ENCODE data around the gene UBE4B.

The UBE4B gene

GRCh38 chr1:10132316-10132715, 99.6 kb downstream of the UBE4B start:
- no peak overlapping the region for H3K4me2 ChIP-seq (ENCODE audit: low read length)
- H3K4me1 ChIP-seq (ENCODE audit: low read length): no peaks in the 10 kb centered on the region
- no peaks in the 10 kb centered on the region for H4K20me1 ChIP-seq (ENCODE audit: insufficient read depth, low read length)
- H3K27ac ChIP-seq (ENCODE audit: low read length): no peak overlapping the region
- no peak overlapping the region for H2AFZ ChIP-seq (ENCODE audit: low read depth, low read length)
- no peaks in the 10 kb centered on the region for H3K9me3 ChIP-seq (ENCODE audit: insufficient read depth, low read length)
- no peak overlapping the region for H3K9ac ChIP-seq (ENCODE audit: low read length)
- TF ChIP-seq CTCF (IDR thresholded peaks at IDR 0.05; ENCODE audit: low read depth, low read length) (no peak), EZH2phosphoT487 (IDR thresholded peaks at IDR 0.05; ENCODE audit: low read depth) (no peak)
- H3K4me3 ChIP-seq (ENCODE audit: low read length): no peak overlapping the region
- no peaks in the 10 kb centered on the region for H3K27me3 ChIP-seq (ENCODE audit: low read depth, low read length)
- H3K36me3 ChIP-seq (replicated peaks; ENCODE audit: low read depth, low read length): peaks cover 2% of the 10 kb centered on the region
- H3K79me2 ChIP-seq (ENCODE audit: low read length): no peaks in the 10 kb centered on the region

- Histone ChIP-seq H3K9ac (ENCODE audit: low read length) (no peak overlapping the region), H3K79me2 (ENCODE audit: low read length) (no peaks in the 10 kb centered on the region), H4K20me1 (ENCODE audit: insufficient read depth, low read length) (no peaks in the 10 kb centered on the region), H3K27me3 (ENCODE audit: low read depth, low read length) (no peaks in the 10 kb centered on the region), H3K4me3 (ENCODE audit: low read length) (no peak overlapping the region), H3K27ac (ENCODE audit: low read length) (no peak overlapping the region), H3K9me3 (ENCODE audit: insufficient read depth, low read length) (no peaks in the 10 kb centered on the region), H3K36me3 (replicated peaks; ENCODE audit: low read depth, low read length) (peaks cover 2% of the 10 kb centered on the region), H3K4me2 (ENCODE audit: low read length) (no peak overlapping the region), H3K4me1 (ENCODE audit: low read length) (no peaks in the 10 kb centered on the region), H2AFZ (ENCODE audit: low read depth, low read length) (no peak overlapping the region)
- TF ChIP-seq EZH2phosphoT487 (IDR thresholded peaks at IDR 0.05; ENCODE audit: low read depth): no peak
- no peak for TF ChIP-seq CTCF (IDR thresholded peaks at IDR 0.05; ENCODE audit: low read depth, low read length)
Observed at GRCh38 chr1:10132852-10133251, 100.1 kb downstream of the UBE4B start.

- H3K36me3 ChIP-seq (replicated peaks; ENCODE audit: low read depth, low read length): no peaks in the 10 kb centered on the region
- no peak overlapping the region for H3K9ac ChIP-seq (ENCODE audit: low read length)
- no peaks in the 10 kb centered on the region for H3K79me2 ChIP-seq (ENCODE audit: low read length)
- H3K4me1 ChIP-seq (ENCODE audit: low read length): no peaks in the 10 kb centered on the region
- H3K4me3 ChIP-seq (ENCODE audit: low read length): no peak overlapping the region
- no peak overlapping the region for H2AFZ ChIP-seq (ENCODE audit: low read depth, low read length)
- H3K27me3 ChIP-seq (ENCODE audit: low read depth, low read length): no peaks in the 10 kb centered on the region
- no peak overlapping the region for H3K4me2 ChIP-seq (ENCODE audit: low read length)
- no peak overlapping the region for H3K27ac ChIP-seq (ENCODE audit: low read length)
- H3K9me3 ChIP-seq (ENCODE audit: insufficient read depth, low read length): no peaks in the 10 kb centered on the region
- TF ChIP-seq CTCF (IDR thresholded peaks at IDR 0.05; ENCODE audit: low read depth, low read length) (no peak), EZH2phosphoT487 (IDR thresholded peaks at IDR 0.05; ENCODE audit: low read depth) (no peak)
- no peaks in the 10 kb centered on the region for H4K20me1 ChIP-seq (ENCODE audit: insufficient read depth, low read length)
Observed at GRCh38 chr1:10140981-10141380, 108.2 kb downstream of the UBE4B start.

- H3K9ac ChIP-seq (ENCODE audit: low read length): no peak overlapping the region
- H4K20me1 ChIP-seq (ENCODE audit: insufficient read depth, low read length): no peaks in the 10 kb centered on the region
- H3K9me3 ChIP-seq (ENCODE audit: insufficient read depth, low read length): no peaks in the 10 kb centered on the region
- no peak overlapping the region for H2AFZ ChIP-seq (ENCODE audit: low read depth, low read length)
- H3K4me1 ChIP-seq (ENCODE audit: low read length): no peaks in the 10 kb centered on the region
- no peaks in the 10 kb centered on the region for H3K36me3 ChIP-seq (replicated peaks; ENCODE audit: low read depth, low read length)
- no peaks in the 10 kb centered on the region for H3K27me3 ChIP-seq (ENCODE audit: low read depth, low read length)
- H3K79me2 ChIP-seq (ENCODE audit: low read length): no peaks in the 10 kb centered on the region
- no peak overlapping the region for H3K4me3 ChIP-seq (ENCODE audit: low read length)
- no peak for TF ChIP-seq EZH2phosphoT487 (IDR thresholded peaks at IDR 0.05; ENCODE audit: low read depth)
- no peak for TF ChIP-seq CTCF (IDR thresholded peaks at IDR 0.05; ENCODE audit: low read depth, low read length)
- no peak overlapping the region for H3K4me2 ChIP-seq (ENCODE audit: low read length)
- no peak overlapping the region for H3K27ac ChIP-seq (ENCODE audit: low read length)
Observed at GRCh38 chr1:10143961-10144485, 111.3 kb downstream of the UBE4B start.

Data from OCI-LY3 (cell line).